Fibroblast of pulmonary artery (primary cell): ENCODE measurements around the gene CNBD2.
"Not testable (repeated sequence)": the region's sequence is repeated elsewhere in the genome, so short reads cannot be mapped to it uniquely, and the experiment has no call there.

Experiments
- DNase-seq: peaks from one replicate; pipeline ENCODE4 v3.0.0-alpha.2; 2010; ENCODE audit warnings: low read depth
- H3K4me3 ChIP-seq: replicated peaks from 2 replicates; pipeline ENCODE4 v1.5.1; 2011; ENCODE audit warnings: low read depth, mild to moderate bottlenecking, control low read depth, low read length, moderate library complexity
- CTCF ChIP-seq: IDR thresholded peaks from 2 replicates; pipeline ENCODE4 v1.5.1; 2011; ENCODE audit warnings: mild to moderate bottlenecking, control low read depth, low read length, inconsistent platforms; ENCODE audit errors: missing control alignments

Gene CNBD2

GRCh38 chr20:36043892-36044515 lies 75.6 kb downstream of the CNBD2 start:
- DNase-seq = no peak
- TF ChIP-seq CTCF = no peak
- H3K4me3 ChIP-seq = no peak overlapping the region

- no peak overlapping the region for H3K4me3 ChIP-seq
- no peak for TF ChIP-seq CTCF
- no peak for DNase-seq
Measured at GRCh38 chr20:36045373-36045714, 77.0 kb downstream of the CNBD2 start.

GRCh38 chr20:36046073-36046798 lies 77.8 kb downstream of the CNBD2 start:
- H3K4me3 ChIP-seq = not testable (repeated sequence)

GRCh38 chr20:36049408-36049807 lies 81.0 kb downstream of the CNBD2 start:
- H3K4me3 ChIP-seq = peak overlapping the region; percentile 84
- not testable (repeated sequence) for DNase-seq

More at GRCh38 chr20:36046073-36046798, 77.8 kb downstream of the CNBD2 start:
- DNase-seq = not testable (repeated sequence)

GRCh38 chr20:36050436-36051317 lies 82.3 kb downstream of the CNBD2 start:
- peak; percentile 88 for DNase-seq
- H3K4me3 ChIP-seq = peak overlapping the region; percentile 84
- TF ChIP-seq CTCF = no peak

GRCh38 chr20:36051318-36052116 lies 83.1 kb downstream of the CNBD2 start:
- H3K4me3 ChIP-seq = peak overlapping the region; percentile 84
- DNase-seq = no peak
- no peak for TF ChIP-seq CTCF

GRCh38 chr20:36052117-36052513 lies 83.7 kb downstream of the CNBD2 start:
- no peak for DNase-seq
- no peak overlapping the region for H3K4me3 ChIP-seq
- TF ChIP-seq CTCF = no peak

- DNase-seq, H3K4me3 ChIP-seq: not testable (repeated sequence)
Measured at GRCh38 chr20:36053863-36054518, 85.6 kb downstream of the CNBD2 start.
